ENCODE measurements around the gene BRDT. TPM values are rescaled to one million over a fixed set of nuclear protein-coding genes. Genes with fewer than 3 reads are reported as not detected.
A peak's percentile ranks its signal among the peaks of the same experiment; 100 is the strongest.

Gene BRDT
- not detected for polyA plus RNA-seq (2012; ENCODE audit: insufficient read depth, insufficient read length)

- no peak for DNase-seq (ENCODE audit: low read depth, low spot score)
- peak within 1 kb of the TSS; percentile 31 for H3K4me3 ChIP-seq (ENCODE audit: low read length)
These were observed at the start of gene BRDT for GRCh38 chr1:91949356-91949699. BRDT (plus strand) TSS chr1:91949401; CDS start chr1:91962755, 13,354 bp downstream.

GRCh38 chr1:91900562-91900961 is 48.6 kb upstream of the BRDT start:
- DNase-seq (ENCODE audit: low read depth, low spot score) = no peak
- H3K4me3 ChIP-seq (ENCODE audit: low read length) = no peak overlapping the region

- no peak overlapping the region for H3K4me3 ChIP-seq (ENCODE audit: low read length)
- no peak for DNase-seq (ENCODE audit: low read depth, low spot score)
These were observed 48.0 kb upstream of the BRDT start for GRCh38 chr1:91901231-91901630.

- DNase-seq (ENCODE audit: low read depth, low spot score) = no peak
- no peak overlapping the region for H3K4me3 ChIP-seq (ENCODE audit: low read length)
These were observed 36.9 kb upstream of the BRDT start for GRCh38 chr1:91912266-91912665.

GRCh38 chr1:91913018-91913417 is 36.2 kb upstream of the BRDT start:
- DNase-seq (ENCODE audit: low read depth, low spot score) = no peak
- no peak overlapping the region for H3K4me3 ChIP-seq (ENCODE audit: low read length)

GRCh38 chr1:91916046-91916445 is 33.2 kb upstream of the BRDT start:
- H3K4me3 ChIP-seq (ENCODE audit: low read length) = no peak overlapping the region
- DNase-seq (ENCODE audit: low read depth, low spot score) = no peak

- H3K4me3 ChIP-seq (ENCODE audit: low read length) = no peak overlapping the region
- DNase-seq (ENCODE audit: low read depth, low spot score) = no peak
These were observed 32.3 kb upstream of the BRDT start for GRCh38 chr1:91916811-91917460.

GRCh38 chr1:91919962-91920361 is 29.2 kb upstream of the BRDT start:
- no peak overlapping the region for H3K4me3 ChIP-seq (ENCODE audit: low read length)
- no peak for DNase-seq (ENCODE audit: low read depth, low spot score)

GRCh38 chr1:91924146-91924545 is 25.1 kb upstream of the BRDT start:
- H3K4me3 ChIP-seq (ENCODE audit: low read length) = no peak overlapping the region
- DNase-seq (ENCODE audit: low read depth, low spot score) = no peak

GRCh38 chr1:91925644-91926435 is 23.4 kb upstream of the BRDT start:
- no peak for DNase-seq (ENCODE audit: low read depth, low spot score)
- no peak overlapping the region for H3K4me3 ChIP-seq (ENCODE audit: low read length)

- no peak for DNase-seq (ENCODE audit: low read depth, low spot score)
- no peak overlapping the region for H3K4me3 ChIP-seq (ENCODE audit: low read length)
These were observed 21.2 kb upstream of the BRDT start for GRCh38 chr1:91928026-91928425.

- no peak for DNase-seq (ENCODE audit: low read depth, low spot score)
- H3K4me3 ChIP-seq (ENCODE audit: low read length) = no peak overlapping the region
These were observed 20.0 kb upstream of the BRDT start for GRCh38 chr1:91929250-91929649.

GRCh38 chr1:91937613-91938012 is 11.6 kb upstream of the BRDT start:
- H3K4me3 ChIP-seq (ENCODE audit: low read length) = no peak overlapping the region
- no peak for DNase-seq (ENCODE audit: low read depth, low spot score)

GRCh38 chr1:91940496-91940895 is 8.7 kb upstream of the BRDT start:
- no peak overlapping the region for H3K4me3 ChIP-seq (ENCODE audit: low read length)
- DNase-seq (ENCODE audit: low read depth, low spot score) = no peak

- H3K4me3 ChIP-seq (ENCODE audit: low read length) = no peak overlapping the region
- DNase-seq (ENCODE audit: low read depth, low spot score) = no peak
These were observed 5.1 kb upstream of the BRDT start for GRCh38 chr1:91944087-91944486.

- peak overlapping the region; percentile 31; the same call in 1 of the 2 replicates for H3K4me3 ChIP-seq (ENCODE audit: low read length)
These were observed 1.1 kb upstream of the BRDT start for GRCh38 chr1:91948097-91948496.

GRCh38 chr1:91948501-91949355 is 473 bp upstream of the BRDT start:
- H3K4me3 ChIP-seq (ENCODE audit: low read length) = peak overlapping the region; percentile 31
- peak; percentile 84 for DNase-seq (ENCODE audit: low read depth, low spot score)

More at GRCh38 chr1:91948097-91948496, 1.1 kb upstream of the BRDT start:
- no peak for DNase-seq (ENCODE audit: low read depth, low spot score)

GRCh38 chr1:91952187-91952586 is 3.0 kb downstream of the BRDT start:
- H3K4me3 ChIP-seq (ENCODE audit: low read length) = no peak overlapping the region
- no peak for DNase-seq (ENCODE audit: low read depth, low spot score)

GRCh38 chr1:91958926-91959325 is 9.7 kb downstream of the BRDT start:
- DNase-seq (ENCODE audit: low read depth, low spot score) = no peak
- H3K4me3 ChIP-seq (ENCODE audit: low read length) = no peak overlapping the region

GRCh38 chr1:91968334-91968733 is 19.1 kb downstream of the BRDT start:
- DNase-seq (ENCODE audit: low read depth, low spot score) = no peak
- H3K4me3 ChIP-seq (ENCODE audit: low read length) = no peak overlapping the region
